ENCODE measurements around the gene NAV3. TPM values are rescaled to one million over a fixed set of nuclear protein-coding genes. Genes with fewer than 3 reads are reported as not detected.
A peak's percentile ranks its signal among the peaks of the same experiment; 100 is the strongest.

NAV3 gene
- total RNA-seq = 3.3 TPM
- long read RNA-seq = 0 reads

- peak; percentile 75 for ATAC-seq (ENCODE audit: poor library complexity)
- intact Hi-C loops (cut with DNase I) = no loop called here
- no peak for DNase-seq
Observed at GRCh38 chr12:77830583-77831351, at the start of gene NAV3. Gene NAV3, plus strand, starts transcription at chr12:77830894. Its CDS starts 568 bp downstream, at chr12:77831462.

GRCh38 chr12:77782034-77782433, 48.7 kb upstream of the NAV3 start:
- no peak for DNase-seq
- intact Hi-C loops (cut with DNase I) = no loop called here
- no peak for ATAC-seq (ENCODE audit: poor library complexity)

- ATAC-seq (ENCODE audit: poor library complexity) (no peak), DNase-seq (no peak)
- intact Hi-C loops (cut with DNase I) = no loop called here
Observed at GRCh38 chr12:77782766-77783165, 47.9 kb upstream of the NAV3 start.

- intact Hi-C loops (cut with DNase I) = no loop called here
- ATAC-seq (ENCODE audit: poor library complexity) (no peak), DNase-seq (no peak)
Observed at GRCh38 chr12:77785211-77785610, 45.5 kb upstream of the NAV3 start.

- no peak for ATAC-seq (ENCODE audit: poor library complexity)
Observed at GRCh38 chr12:77786675-77787074, 44.0 kb upstream of the NAV3 start.

GRCh38 chr12:77788231-77789168, 42.2 kb upstream of the NAV3 start:
- no peak for ATAC-seq (ENCODE audit: poor library complexity)
- intact Hi-C loops (cut with DNase I) = no loop called here

More at GRCh38 chr12:77786675-77787074, 44.0 kb upstream of the NAV3 start:
- intact Hi-C loops (cut with DNase I) = no loop called here
- DNase-seq = no peak

GRCh38 chr12:77795699-77796098, 35.0 kb upstream of the NAV3 start:
- ATAC-seq (ENCODE audit: poor library complexity) (no peak), DNase-seq (no peak)
- intact Hi-C loops (cut with DNase I) = no loop called here

More at GRCh38 chr12:77788231-77789168, 42.2 kb upstream of the NAV3 start:
- DNase-seq = no peak

GRCh38 chr12:77796775-77797174, 33.9 kb upstream of the NAV3 start:
- ATAC-seq (ENCODE audit: poor library complexity) (no peak), DNase-seq (no peak)
- intact Hi-C loops (cut with DNase I) = no loop called here

- no peak for DNase-seq
- ATAC-seq (ENCODE audit: poor library complexity) = no peak
- intact Hi-C loops (cut with DNase I) = no loop called here
Observed at GRCh38 chr12:77800501-77800900, 30.2 kb upstream of the NAV3 start.

- DNase-seq = no peak
Observed at GRCh38 chr12:77808534-77808933, 22.2 kb upstream of the NAV3 start.

GRCh38 chr12:77813558-77813957, 17.1 kb upstream of the NAV3 start:
- DNase-seq (no peak), ATAC-seq (ENCODE audit: poor library complexity) (no peak)
- intact Hi-C loops (cut with DNase I) = no loop called here

More at GRCh38 chr12:77808534-77808933, 22.2 kb upstream of the NAV3 start:
- intact Hi-C loops (cut with DNase I) = no loop called here
- ATAC-seq (ENCODE audit: poor library complexity) = no peak

GRCh38 chr12:77814386-77814785, 16.3 kb upstream of the NAV3 start:
- DNase-seq (no peak), ATAC-seq (ENCODE audit: poor library complexity) (no peak)
- intact Hi-C loops (cut with DNase I) = no loop called here

GRCh38 chr12:77816196-77816595, 14.5 kb upstream of the NAV3 start:
- DNase-seq (no peak), ATAC-seq (ENCODE audit: poor library complexity) (no peak)
- intact Hi-C loops (cut with DNase I) = no loop called here

GRCh38 chr12:77817276-77817675, 13.4 kb upstream of the NAV3 start:
- ATAC-seq (ENCODE audit: poor library complexity) = no peak
- intact Hi-C loops (cut with DNase I) = no loop called here
- DNase-seq = no peak

- DNase-seq (no peak), ATAC-seq (ENCODE audit: poor library complexity) (no peak)
- intact Hi-C loops (cut with DNase I) = no loop called here
Observed at GRCh38 chr12:77818351-77818750, 12.3 kb upstream of the NAV3 start.

GRCh38 chr12:77821699-77822203, 8.9 kb upstream of the NAV3 start:
- no peak for ATAC-seq (ENCODE audit: poor library complexity)
- intact Hi-C loops (cut with DNase I) = no loop called here
- DNase-seq = no peak

- peak; percentile 26 for ATAC-seq (ENCODE audit: poor library complexity)
- DNase-seq = no peak
- intact Hi-C loops (cut with DNase I) = no loop called here
Observed at GRCh38 chr12:77833329-77833728, 2.6 kb downstream of the NAV3 start.

GRCh38 chr12:77834618-77835017, 3.9 kb downstream of the NAV3 start:
- DNase-seq = no peak
- intact Hi-C loops (cut with DNase I) = no loop called here
- no peak for ATAC-seq (ENCODE audit: poor library complexity)

- ATAC-seq (ENCODE audit: poor library complexity) (no peak), DNase-seq (no peak)
- intact Hi-C loops (cut with DNase I) = no loop called here
Observed at GRCh38 chr12:77835969-77836368, 5.3 kb downstream of the NAV3 start.
